ENCODE data around the gene PIP5K1C.
"Not testable (repeated sequence)": the region's sequence is repeated elsewhere in the genome, so short reads cannot be mapped to it uniquely, and the experiment has no call there.

PIP5K1C gene

DNA sequence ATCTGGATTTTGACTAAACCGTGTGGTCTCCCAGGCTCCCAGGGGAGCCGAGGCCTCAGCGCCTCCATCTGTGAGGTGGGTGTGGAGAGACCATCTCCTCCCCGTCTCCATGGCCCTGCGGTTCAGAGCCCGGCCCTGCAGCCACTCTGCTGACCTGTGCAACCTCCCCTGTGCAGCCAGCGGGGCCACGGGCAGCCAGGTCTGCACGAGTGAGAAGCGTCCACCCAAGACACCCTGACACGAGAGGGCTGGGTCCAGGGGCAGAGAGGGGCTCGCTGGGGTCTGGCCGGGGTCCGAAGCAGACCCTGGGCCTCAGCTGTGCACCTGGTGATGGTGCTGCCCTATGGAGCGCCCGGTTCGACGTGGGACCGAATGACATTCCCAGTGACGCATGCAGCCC, 63.3 kb downstream of the PIP5K1C start:
- Histone ChIP-seq H3K36me3 (ENCODE audit: control insufficient read depth in 1 of 2, insufficient read depth in 2 of 2, low read length in 2 of 2) (peaks cover 4 to 27% of the 10 kb centered on the region in 2 donors), H3K9ac (ENCODE audit: low read depth in 1 of 2, low read length in 2 of 2) (no peak overlapping the region), H3K9me3 (ENCODE audit: control insufficient read depth in 1 of 2, low read length in 2 of 2) (no peaks in the 10 kb centered on the region), H3K27ac (ENCODE audit: low read depth, low read length) (no peak overlapping the region), H3K4me3 (ENCODE audit: low read depth in 1 of 2, low read length in 2 of 2) (no peak overlapping the region), H3K4me1 (ENCODE audit: control insufficient read depth in 1 of 2, insufficient read depth in 2 of 2, low read length in 2 of 2) (no peaks in the 10 kb centered on the region), H3K27me3 (ENCODE audit: control insufficient read depth in 1 of 2, insufficient read depth in 2 of 2, low read length in 2 of 2) (no peaks in the 10 kb centered on the region)

DNA sequence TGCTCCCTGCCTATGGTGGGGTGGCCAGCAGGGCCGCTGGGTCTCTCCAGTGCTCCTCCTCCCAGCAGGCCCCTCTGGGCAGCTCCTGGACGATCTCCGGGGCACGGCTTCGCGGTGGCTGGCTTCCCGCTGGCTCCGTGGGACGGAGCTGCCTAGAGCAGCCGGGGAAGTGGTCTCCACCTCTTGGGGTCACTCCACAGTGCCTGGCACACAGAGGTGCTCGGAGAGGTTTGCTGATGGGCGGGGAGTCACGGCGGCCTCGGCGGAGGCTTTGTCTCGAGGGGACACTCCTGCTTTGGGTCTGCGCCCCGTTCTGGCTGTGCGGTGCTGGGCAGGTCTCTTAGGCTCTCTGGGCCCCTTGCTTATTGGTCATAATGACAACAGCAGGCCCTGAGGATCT, 63.8 kb downstream of the PIP5K1C start:
- peaks cover 4 to 27% of the 10 kb centered on the region in 2 donors for H3K36me3 ChIP-seq (ENCODE audit: control insufficient read depth in 1 of 2, insufficient read depth in 2 of 2, low read length in 2 of 2)
- no peaks in the 10 kb centered on the region for H3K4me1 ChIP-seq (ENCODE audit: control insufficient read depth in 1 of 2, insufficient read depth in 2 of 2, low read length in 2 of 2)
- H3K4me3 ChIP-seq (ENCODE audit: low read depth in 1 of 2, low read length in 2 of 2), result no peak overlapping the region
- no peak overlapping the region for H3K9ac ChIP-seq (ENCODE audit: low read depth in 1 of 2, low read length in 2 of 2)
- H3K9me3 ChIP-seq (ENCODE audit: control insufficient read depth in 1 of 2, low read length in 2 of 2), result no peaks in the 10 kb centered on the region
- H3K27me3 ChIP-seq (ENCODE audit: control insufficient read depth in 1 of 2, insufficient read depth in 2 of 2, low read length in 2 of 2), result no peaks in the 10 kb centered on the region
- H3K27ac ChIP-seq (ENCODE audit: low read depth, low read length), result no peak overlapping the region

- Histone ChIP-seq H3K4me3 (ENCODE audit: low read depth in 1 of 2, low read length in 2 of 2) (no peak overlapping the region), H3K27me3 (ENCODE audit: control insufficient read depth in 1 of 2, insufficient read depth in 2 of 2, low read length in 2 of 2) (no peaks in the 10 kb centered on the region), H3K27ac (ENCODE audit: low read depth, low read length) (no peak overlapping the region), H3K36me3 (ENCODE audit: control insufficient read depth in 1 of 2, insufficient read depth in 2 of 2, low read length in 2 of 2) (peaks cover under 1 to 21% of the 10 kb centered on the region in 2 donors), H3K4me1 (ENCODE audit: control insufficient read depth in 1 of 2, insufficient read depth in 2 of 2, low read length in 2 of 2) (no peaks in the 10 kb centered on the region), H3K9me3 (ENCODE audit: control insufficient read depth in 1 of 2, low read length in 2 of 2) (no peaks in the 10 kb centered on the region), H3K9ac (ENCODE audit: low read depth in 1 of 2, low read length in 2 of 2) (no peak overlapping the region)
These were observed 65.7 kb downstream of the PIP5K1C start for GRCh38 chr19:3634496-3635045.

DNA sequence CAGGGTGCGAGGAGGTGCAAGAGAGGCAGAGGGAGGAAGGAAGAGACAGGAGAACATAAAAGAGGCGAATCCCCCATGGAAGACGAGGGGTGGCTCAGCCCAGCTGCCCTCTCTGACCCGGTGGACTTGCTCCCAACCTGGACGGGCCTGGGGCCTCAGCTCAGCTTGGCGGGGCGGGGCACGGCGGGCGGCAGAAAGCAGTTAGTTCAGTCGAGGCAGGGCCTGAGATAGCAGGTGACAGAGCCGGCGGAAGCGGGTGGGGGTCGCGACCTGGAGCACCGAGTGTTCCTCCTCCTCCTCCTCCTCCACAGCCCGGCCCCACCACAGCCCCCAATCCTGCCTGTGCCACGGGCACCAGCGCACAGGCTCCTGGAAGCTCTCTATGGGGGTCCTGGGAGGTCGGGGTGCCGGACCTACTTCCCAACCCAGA, 66.7 kb downstream of the PIP5K1C start:
- Histone ChIP-seq H3K4me1 (ENCODE audit: control insufficient read depth in 1 of 2, insufficient read depth in 2 of 2, low read length in 2 of 2) (no peaks in the 10 kb centered on the region), H3K9ac (ENCODE audit: low read depth in 1 of 2, low read length in 2 of 2) (no peak overlapping the region), H3K36me3 (ENCODE audit: control insufficient read depth in 1 of 2, insufficient read depth in 2 of 2, low read length in 2 of 2) (peaks cover 0 to 12% of the 10 kb centered on the region in 2 donors), H3K4me3 (ENCODE audit: low read depth in 1 of 2, low read length in 2 of 2) (no peak overlapping the region), H3K27ac (ENCODE audit: low read depth, low read length) (no peak overlapping the region), H3K27me3 (ENCODE audit: control insufficient read depth in 1 of 2, insufficient read depth in 2 of 2, low read length in 2 of 2) (no peaks in the 10 kb centered on the region), H3K9me3 (ENCODE audit: control insufficient read depth in 1 of 2, low read length in 2 of 2) (no peaks in the 10 kb centered on the region)

DNA sequence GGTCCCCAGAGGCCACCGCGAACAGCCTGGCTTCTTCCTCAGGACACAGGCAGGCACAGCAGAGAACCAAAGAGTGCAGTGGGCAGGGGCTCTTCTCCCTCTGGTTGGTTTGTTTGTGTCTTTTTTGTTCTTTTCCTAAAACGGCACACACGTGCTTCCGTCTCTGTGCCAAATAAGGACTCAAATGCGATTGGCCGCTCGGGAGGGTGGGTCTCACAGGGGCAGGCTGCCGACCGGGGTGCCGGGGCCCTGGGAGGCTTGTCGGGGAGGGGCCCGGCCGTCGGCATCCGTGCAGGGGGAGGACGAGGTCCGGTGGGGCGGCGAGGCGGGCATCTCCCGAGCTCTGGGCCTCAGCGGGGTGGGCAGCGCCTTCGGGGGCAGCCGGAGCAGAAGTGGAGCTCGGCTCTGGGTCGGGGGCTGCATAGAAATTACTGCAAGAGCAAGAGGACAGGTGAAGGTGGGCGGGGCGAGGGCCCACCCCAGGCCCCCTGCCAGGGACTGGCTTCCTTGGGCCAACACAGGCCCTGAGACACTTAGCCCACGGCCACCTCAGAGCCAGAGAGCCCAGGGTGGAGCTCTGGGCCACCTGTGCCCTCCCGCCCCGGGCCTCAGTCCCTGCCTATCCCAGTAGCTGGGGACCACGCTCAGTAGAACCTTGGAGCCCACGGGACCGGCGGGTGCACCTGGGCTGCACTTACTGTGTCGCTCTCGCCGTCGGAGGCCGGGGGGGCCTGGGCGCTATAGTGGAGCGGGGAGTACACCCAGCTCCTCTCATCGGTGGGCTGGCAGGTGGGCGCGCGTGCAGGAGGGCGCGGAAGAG, 67.3 kb downstream of the PIP5K1C start:
- no peaks in the 10 kb centered on the region for H3K4me1 ChIP-seq (ENCODE audit: control insufficient read depth in 1 of 2, insufficient read depth in 2 of 2, low read length in 2 of 2)
- H3K9ac ChIP-seq (ENCODE audit: low read depth in 1 of 2, low read length in 2 of 2), result no peak overlapping the region
- H3K4me3 ChIP-seq (ENCODE audit: low read depth in 1 of 2, low read length in 2 of 2), result no peak overlapping the region
- H3K9me3 ChIP-seq (ENCODE audit: control insufficient read depth in 1 of 2, low read length in 2 of 2), result no peaks in the 10 kb centered on the region
- H3K27me3 ChIP-seq (ENCODE audit: control insufficient read depth in 1 of 2, insufficient read depth in 2 of 2, low read length in 2 of 2), result no peaks in the 10 kb centered on the region
- H3K27ac ChIP-seq (ENCODE audit: low read depth, low read length), result no peak overlapping the region
- peaks cover 0 to 7% of the 10 kb centered on the region in 2 donors for H3K36me3 ChIP-seq (ENCODE audit: control insufficient read depth in 1 of 2, insufficient read depth in 2 of 2, low read length in 2 of 2)

GRCh38 chr19:3632098-3632497, 68.2 kb downstream of the PIP5K1C start:
- peaks cover 3 to 4% of the 10 kb centered on the region in 2 donors for H3K4me1 ChIP-seq (ENCODE audit: control insufficient read depth in 1 of 2, insufficient read depth in 2 of 2, low read length in 2 of 2)
- H3K9me3 ChIP-seq (ENCODE audit: control insufficient read depth in 1 of 2, low read length in 2 of 2), result no peaks in the 10 kb centered on the region
- H3K27ac ChIP-seq (ENCODE audit: low read depth, low read length), result no peak overlapping the region
- H3K9ac ChIP-seq (ENCODE audit: low read depth in 1 of 2, low read length in 2 of 2), result no peak overlapping the region
- peaks cover 0 to 5% of the 10 kb centered on the region in 2 donors for H3K36me3 ChIP-seq (ENCODE audit: control insufficient read depth in 1 of 2, insufficient read depth in 2 of 2, low read length in 2 of 2)
- H3K4me3 ChIP-seq (ENCODE audit: low read depth in 1 of 2, low read length in 2 of 2), result no peak overlapping the region
- no peaks in the 10 kb centered on the region for H3K27me3 ChIP-seq (ENCODE audit: control insufficient read depth in 1 of 2, insufficient read depth in 2 of 2, low read length in 2 of 2)

- H3K9me3 ChIP-seq (ENCODE audit: control insufficient read depth in 1 of 2, low read length in 2 of 2), result no peaks in the 10 kb centered on the region
- no peak overlapping the region for H3K27ac ChIP-seq (ENCODE audit: low read depth, low read length)
- no peak overlapping the region for H3K4me3 ChIP-seq (ENCODE audit: low read depth in 1 of 2, low read length in 2 of 2)
- peaks cover 4 to 5% of the 10 kb centered on the region in 2 donors for H3K4me1 ChIP-seq (ENCODE audit: control insufficient read depth in 1 of 2, insufficient read depth in 2 of 2, low read length in 2 of 2)
- H3K27me3 ChIP-seq (ENCODE audit: control insufficient read depth in 1 of 2, insufficient read depth in 2 of 2, low read length in 2 of 2), result no peaks in the 10 kb centered on the region
- peaks cover 0 to 4% of the 10 kb centered on the region in 2 donors for H3K36me3 ChIP-seq (ENCODE audit: control insufficient read depth in 1 of 2, insufficient read depth in 2 of 2, low read length in 2 of 2)
- no peak overlapping the region for H3K9ac ChIP-seq (ENCODE audit: low read depth in 1 of 2, low read length in 2 of 2)
These were observed 69.0 kb downstream of the PIP5K1C start for GRCh38 chr19:3631053-3631861.

GRCh38 chr19:3628766-3629165, 71.5 kb downstream of the PIP5K1C start:
- H3K4me1 ChIP-seq (ENCODE audit: control insufficient read depth in 1 of 2, insufficient read depth in 2 of 2, low read length in 2 of 2), result peaks cover 19 to 20% of the 10 kb centered on the region in 2 donors
- not testable (repeated sequence) for H3K36me3 ChIP-seq (ENCODE audit: control insufficient read depth in 1 of 2, insufficient read depth in 2 of 2, low read length in 2 of 2); H3K9ac ChIP-seq (ENCODE audit: low read depth in 1 of 2, low read length in 2 of 2); H3K9me3 ChIP-seq (ENCODE audit: control insufficient read depth in 1 of 2, low read length in 2 of 2); H3K27me3 ChIP-seq (ENCODE audit: control insufficient read depth in 1 of 2, insufficient read depth in 2 of 2, low read length in 2 of 2); H3K27ac ChIP-seq (ENCODE audit: low read depth, low read length); H3K4me3 ChIP-seq (ENCODE audit: low read depth in 1 of 2, low read length in 2 of 2)

DNA sequence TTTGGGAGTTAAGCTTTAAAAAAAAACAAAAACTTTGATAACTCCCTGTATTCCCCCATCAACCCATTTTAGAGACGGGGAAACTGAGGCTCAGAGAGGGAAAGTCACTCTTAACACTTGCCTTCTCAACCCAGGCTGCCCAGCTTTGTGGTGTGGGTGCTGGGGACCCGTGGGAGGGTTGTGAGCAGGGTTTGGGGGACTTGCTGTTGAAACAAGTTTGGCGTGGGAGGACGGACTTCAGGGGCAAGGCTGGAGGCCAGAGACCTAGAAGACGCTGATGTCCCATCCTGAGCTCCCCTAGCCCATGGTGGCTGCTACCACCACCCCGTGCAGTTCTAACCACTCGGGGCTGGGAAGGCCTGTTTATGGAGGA, 72.9 kb downstream of the PIP5K1C start:
- Histone ChIP-seq H3K9ac (ENCODE audit: low read depth in 1 of 2, low read length in 2 of 2) (no peak overlapping the region), H3K27me3 (ENCODE audit: control insufficient read depth in 1 of 2, insufficient read depth in 2 of 2, low read length in 2 of 2) (no peaks in the 10 kb centered on the region), H3K27ac (ENCODE audit: low read depth, low read length) (no peak overlapping the region), H3K4me3 (ENCODE audit: low read depth in 1 of 2, low read length in 2 of 2) (peak overlapping the region in 1 of 2 donors; percentile 98), H3K4me1 (ENCODE audit: control insufficient read depth in 1 of 2, insufficient read depth in 2 of 2, low read length in 2 of 2) (peaks cover 19 to 20% of the 10 kb centered on the region in 2 donors), H3K36me3 (ENCODE audit: control insufficient read depth in 1 of 2, insufficient read depth in 2 of 2, low read length in 2 of 2) (peaks cover 0 to 11% of the 10 kb centered on the region in 2 donors), H3K9me3 (ENCODE audit: control insufficient read depth in 1 of 2, low read length in 2 of 2) (no peaks in the 10 kb centered on the region)

All from duodenal mucosa (tissue), 2 donors.